HFFc6 (cell line): Measurements from ENCODE around the gene HPCAL4. TPM values are rescaled to one million over a fixed set of nuclear protein-coding genes. Genes with fewer than 3 reads are reported as not detected.

Experiments
- DNase-seq: peaks from one replicate; pipeline ENCODE4 v3.0.0-alpha.2; 2018
- H3K27ac Mint-ChIP-seq: 2 replicates; pipeline ENCODE4 v1.8.0; 2020; ENCODE audit warnings: mild to moderate bottlenecking, mixed read lengths
- H3K27me3 Mint-ChIP-seq: 2 replicates; pipeline ENCODE4 v1.8.0; 2021; ENCODE audit warnings: mild to moderate bottlenecking, moderate library complexity, mixed read lengths; ENCODE audit not compliant: insufficient read depth
- H3K36me3 Mint-ChIP-seq: 2 replicates; pipeline ENCODE4 v1.8.0; 2021; ENCODE audit warnings: low read depth, mixed read lengths
- H3K4me1 Mint-ChIP-seq: 2 replicates; pipeline ENCODE4 v1.8.0; 2020; ENCODE audit warnings: low read depth, mixed read lengths
- H3K4me3 Mint-ChIP-seq: 2 replicates; pipeline ENCODE4 v1.8.0; 2020; ENCODE audit warnings: mild to moderate bottlenecking, moderate library complexity, mixed read lengths
- H3K9me3 Mint-ChIP-seq: 2 replicates; pipeline ENCODE4 v1.8.0; 2020; ENCODE audit warnings: mild to moderate bottlenecking, mixed read lengths
- total RNA-seq, 6 experiments: library from RNA; stranded (reverse); fragmentation: NEBNext Ultra II Directional; extraction: Animal tissue kit (Norgen Biotek cat#: 25700); gene quantifications; 2 replicates in 1 of 6; 3 replicates in 5 of 6; pipeline ENCODE4 v1.2.3, GENCODE V29; 2021
- TF ChIP-seq, protein P1 (sequence below): fragments of 200-600 bp; sonication (generic); IDR thresholded peaks from 2 replicates; pipeline ENCODE4 v1.5.0; 2021; ENCODE audit warnings: antibody characterized with exemption, mild to moderate bottlenecking

Gene HPCAL4
- total RNA-seq, 6 experiments from 2014 or later = not detected

DNA sequence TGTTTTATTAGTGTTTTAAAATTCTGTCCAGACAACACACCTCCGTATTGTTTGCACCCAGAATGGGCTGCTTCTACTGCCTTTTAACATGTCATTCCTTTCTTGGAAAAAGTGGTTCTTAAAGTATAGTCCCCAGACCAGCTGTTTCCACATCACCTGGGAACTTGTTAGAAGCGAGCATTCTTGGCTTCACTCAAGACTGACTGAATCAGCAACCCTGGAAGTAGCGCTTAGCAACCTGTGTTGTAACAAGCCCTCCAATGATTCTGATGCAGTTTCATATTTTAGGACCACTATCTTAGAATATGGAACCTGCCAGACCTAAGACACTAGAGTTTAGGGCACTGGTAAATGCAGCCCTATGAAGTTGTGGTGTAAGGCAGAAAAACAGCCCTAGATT, 41.5 kb upstream of the HPCAL4 start:
- Mint-ChIP-seq H3K27me3 (peaks cover 38% of the 10 kb centered on the region), H3K4me1 (no peaks in the 10 kb centered on the region), H3K4me3 (no peak overlapping the region), H3K9me3 (no peaks in the 10 kb centered on the region), H3K27ac (no peak overlapping the region), H3K36me3 (no peaks in the 10 kb centered on the region)
- TF ChIP-seq, protein P1, sequence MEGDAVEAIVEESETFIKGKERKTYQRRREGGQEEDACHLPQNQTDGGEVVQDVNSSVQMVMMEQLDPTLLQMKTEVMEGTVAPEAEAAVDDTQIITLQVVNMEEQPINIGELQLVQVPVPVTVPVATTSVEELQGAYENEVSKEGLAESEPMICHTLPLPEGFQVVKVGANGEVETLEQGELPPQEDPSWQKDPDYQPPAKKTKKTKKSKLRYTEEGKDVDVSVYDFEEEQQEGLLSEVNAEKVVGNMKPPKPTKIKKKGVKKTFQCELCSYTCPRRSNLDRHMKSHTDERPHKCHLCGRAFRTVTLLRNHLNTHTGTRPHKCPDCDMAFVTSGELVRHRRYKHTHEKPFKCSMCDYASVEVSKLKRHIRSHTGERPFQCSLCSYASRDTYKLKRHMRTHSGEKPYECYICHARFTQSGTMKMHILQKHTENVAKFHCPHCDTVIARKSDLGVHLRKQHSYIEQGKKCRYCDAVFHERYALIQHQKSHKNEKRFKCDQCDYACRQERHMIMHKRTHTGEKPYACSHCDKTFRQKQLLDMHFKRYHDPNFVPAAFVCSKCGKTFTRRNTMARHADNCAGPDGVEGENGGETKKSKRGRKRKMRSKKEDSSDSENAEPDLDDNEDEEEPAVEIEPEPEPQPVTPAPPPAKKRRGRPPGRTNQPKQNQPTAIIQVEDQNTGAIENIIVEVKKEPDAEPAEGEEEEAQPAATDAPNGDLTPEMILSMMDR = no peak
- no peak for DNase-seq

DNA sequence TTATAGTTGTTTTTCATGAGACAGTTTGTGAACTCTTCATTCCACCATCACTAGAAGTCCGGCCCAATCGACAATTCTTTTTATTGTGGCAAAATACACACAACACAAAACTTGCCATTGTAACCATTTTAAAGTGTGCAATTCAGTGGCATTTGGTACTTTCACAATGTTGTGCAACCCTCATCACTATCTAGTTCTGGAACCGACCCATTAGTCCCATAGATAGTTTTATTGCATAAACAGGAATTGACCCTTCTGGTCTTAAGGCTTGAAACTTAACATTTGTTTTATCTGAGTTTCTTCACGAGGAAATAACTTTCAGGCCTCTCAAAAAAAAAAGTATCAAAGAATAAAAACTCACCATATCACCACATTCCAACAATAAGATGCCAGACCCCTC, 38.6 kb upstream of the HPCAL4 start:
- TF ChIP-seq, protein P1 = no peak
- Mint-ChIP-seq H3K9me3 (no peaks in the 10 kb centered on the region), H3K27me3 (peaks cover 46% of the 10 kb centered on the region), H3K4me1 (no peaks in the 10 kb centered on the region), H3K36me3 (no peaks in the 10 kb centered on the region), H3K27ac (no peak overlapping the region), H3K4me3 (no peak overlapping the region)
- DNase-seq = no peak

DNA sequence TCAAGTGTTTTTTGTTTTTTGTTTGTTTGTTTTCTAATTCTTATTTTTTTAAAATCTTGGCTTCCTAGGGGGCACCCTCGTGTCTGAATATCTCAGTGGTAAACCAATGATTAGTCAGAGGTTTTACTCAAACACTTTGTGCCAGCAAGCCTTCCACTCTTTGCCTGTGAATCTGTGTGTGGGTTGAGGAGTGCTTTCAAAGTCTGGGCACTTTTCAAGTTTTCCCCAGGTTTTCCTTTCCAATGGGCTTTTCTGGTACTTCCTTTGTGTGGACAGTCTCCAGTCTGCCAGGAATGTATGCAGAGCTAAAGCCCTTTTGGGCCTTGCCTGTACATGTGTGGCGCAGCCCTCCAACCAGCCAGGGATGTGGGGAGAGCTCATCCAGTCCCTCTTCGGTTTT, 37.8 kb upstream of the HPCAL4 start:
- Mint-ChIP-seq H3K4me3 (no peak overlapping the region), H3K9me3 (no peaks in the 10 kb centered on the region), H3K4me1 (no peaks in the 10 kb centered on the region), H3K27me3 (peaks cover 45% of the 10 kb centered on the region), H3K27ac (no peak overlapping the region), H3K36me3 (no peaks in the 10 kb centered on the region)
- TF ChIP-seq, protein P1 = no peak
- DNase-seq = no peak

DNA sequence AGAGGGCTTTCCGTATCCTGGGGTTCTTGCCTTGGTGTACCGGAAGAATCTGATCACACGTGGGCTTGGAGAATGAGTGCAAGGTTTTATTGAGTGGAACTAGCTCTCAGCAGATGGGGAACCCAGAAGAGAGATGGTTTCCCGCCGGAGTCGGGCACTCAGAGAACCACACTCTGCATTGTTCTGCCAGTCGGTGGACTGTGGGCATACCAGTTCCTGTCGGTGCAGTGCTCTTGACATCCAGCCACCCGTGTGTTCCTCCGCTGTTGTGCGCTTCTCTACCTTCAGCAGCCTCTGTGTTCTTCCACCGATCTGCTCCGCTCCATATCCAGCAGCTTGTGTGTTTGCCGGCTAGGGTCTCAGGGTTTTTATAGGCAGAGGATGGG, 36.7 kb upstream of the HPCAL4 start:
- Mint-ChIP-seq H3K9me3 (no peaks in the 10 kb centered on the region), H3K27ac (no peak overlapping the region), H3K4me3 (no peak overlapping the region), H3K27me3 (peaks cover 39% of the 10 kb centered on the region), H3K36me3 (no peaks in the 10 kb centered on the region), H3K4me1 (no peaks in the 10 kb centered on the region)
- TF ChIP-seq, protein P1 = no peak
- DNase-seq = no peak

DNA sequence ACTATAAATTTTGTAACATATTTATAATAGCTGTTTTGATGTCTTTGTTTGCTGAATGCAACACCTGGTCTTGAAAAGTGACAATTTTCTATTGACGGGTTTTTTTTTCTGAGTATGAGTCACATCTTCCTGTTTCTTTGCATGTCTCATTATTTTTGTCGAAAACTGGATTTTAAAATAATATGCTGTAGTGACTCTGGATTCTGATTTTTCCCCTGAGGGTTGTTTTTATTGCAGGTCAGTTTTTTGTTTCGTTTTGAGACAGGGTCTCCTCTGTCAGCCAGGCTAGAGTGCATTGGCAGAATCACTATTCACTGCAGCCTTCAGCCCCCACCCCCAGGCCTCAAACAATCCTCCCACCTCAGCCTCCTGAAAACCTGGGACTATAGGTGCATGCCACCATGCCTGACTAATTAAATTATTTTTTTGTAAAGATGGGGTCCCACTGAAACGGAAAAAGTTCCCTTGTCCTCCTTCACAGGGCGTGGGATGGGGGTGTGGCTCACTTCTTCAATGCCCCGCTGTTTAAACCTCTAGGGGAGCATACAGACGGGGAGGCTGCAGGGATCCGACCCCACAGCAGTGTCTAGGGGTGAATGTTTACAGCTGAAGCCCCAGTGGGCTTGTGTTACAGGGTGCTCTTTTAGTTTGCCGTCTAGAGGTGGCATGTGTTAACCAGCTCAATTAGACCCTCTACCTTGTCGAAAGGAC, 36.1 kb upstream of the HPCAL4 start:
- H3K36me3 Mint-ChIP-seq = no peaks in the 10 kb centered on the region
- peaks cover 35% of the 10 kb centered on the region for H3K27me3 Mint-ChIP-seq
- H3K9me3 Mint-ChIP-seq = no peaks in the 10 kb centered on the region
- no peak overlapping the region for H3K4me3 Mint-ChIP-seq
- H3K4me1 Mint-ChIP-seq = no peaks in the 10 kb centered on the region
- DNase-seq = no peak
- H3K27ac Mint-ChIP-seq = no peak overlapping the region
- TF ChIP-seq, protein P1 = no peak
